ENCODE measurements around the gene ACTL7B.
"Not testable (repeated sequence)": the region's sequence is repeated elsewhere in the genome, so short reads cannot be mapped to it uniquely, and the experiment has no call there.

ACTL7B gene, protein sequence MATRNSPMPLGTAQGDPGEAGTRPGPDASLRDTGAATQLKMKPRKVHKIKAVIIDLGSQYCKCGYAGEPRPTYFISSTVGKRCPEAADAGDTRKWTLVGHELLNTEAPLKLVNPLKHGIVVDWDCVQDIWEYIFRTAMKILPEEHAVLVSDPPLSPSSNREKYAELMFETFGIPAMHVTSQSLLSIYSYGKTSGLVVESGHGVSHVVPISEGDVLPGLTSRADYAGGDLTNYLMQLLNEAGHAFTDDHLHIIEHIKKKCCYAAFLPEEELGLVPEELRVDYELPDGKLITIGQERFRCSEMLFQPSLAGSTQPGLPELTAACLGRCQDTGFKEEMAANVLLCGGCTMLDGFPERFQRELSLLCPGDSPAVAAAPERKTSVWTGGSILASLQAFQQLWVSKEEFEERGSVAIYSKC

DNA sequence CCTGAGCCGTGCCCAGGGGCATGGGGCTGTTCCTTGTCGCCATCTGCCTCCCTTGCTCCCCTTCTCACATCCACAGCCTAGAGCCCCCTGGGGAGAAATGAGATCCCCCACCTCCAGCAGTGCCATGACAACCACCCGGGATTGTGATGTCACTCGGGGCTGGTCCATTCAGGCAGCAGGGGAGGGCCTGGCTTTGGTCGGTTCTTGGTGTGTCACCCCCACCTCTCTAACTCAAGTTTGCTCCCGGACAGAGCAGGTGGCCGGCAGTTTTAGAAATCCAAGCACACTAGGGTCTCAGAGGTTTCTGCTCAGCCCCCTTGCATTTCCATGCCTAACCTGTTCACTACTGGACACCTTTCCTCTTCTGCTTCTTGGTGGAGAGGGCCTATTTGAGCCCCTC, at the start of gene ACTL7B:
Gene ACTL7B (minus strand): TSS at position 99 of the 400 bp plus-strand sequence. CDS start 56 bp downstream, at position 43.
- no peak for DNase-seq

GRCh38 chr9:108905494-108905893, 49.7 kb upstream of the ACTL7B start:
- DNase-seq = no peak

- no peak for DNase-seq
Measured at GRCh38 chr9:108904161-108904560, 48.4 kb upstream of the ACTL7B start.

- DNase-seq = no peak
Measured at GRCh38 chr9:108903420-108904103, 47.8 kb upstream of the ACTL7B start.

DNA sequence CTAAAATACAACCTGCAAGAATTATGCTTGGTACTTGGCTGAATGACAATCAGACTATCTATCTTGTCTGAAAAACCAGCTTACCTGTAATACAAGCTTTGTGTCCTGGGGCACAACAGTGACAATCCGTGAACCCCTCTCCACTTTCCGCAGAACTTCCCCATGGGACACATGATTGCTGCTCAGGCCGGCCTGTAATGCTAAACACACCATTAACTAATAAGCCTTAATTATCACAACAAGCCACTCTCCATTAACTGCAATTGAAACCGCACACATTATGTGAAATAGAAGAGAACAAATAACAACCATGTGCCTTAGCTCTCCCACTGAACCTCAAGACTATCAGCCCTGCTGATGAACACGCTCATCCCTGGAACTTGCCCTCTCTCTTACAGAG, 44.4 kb upstream of the ACTL7B start:
- no peak for DNase-seq

DNA sequence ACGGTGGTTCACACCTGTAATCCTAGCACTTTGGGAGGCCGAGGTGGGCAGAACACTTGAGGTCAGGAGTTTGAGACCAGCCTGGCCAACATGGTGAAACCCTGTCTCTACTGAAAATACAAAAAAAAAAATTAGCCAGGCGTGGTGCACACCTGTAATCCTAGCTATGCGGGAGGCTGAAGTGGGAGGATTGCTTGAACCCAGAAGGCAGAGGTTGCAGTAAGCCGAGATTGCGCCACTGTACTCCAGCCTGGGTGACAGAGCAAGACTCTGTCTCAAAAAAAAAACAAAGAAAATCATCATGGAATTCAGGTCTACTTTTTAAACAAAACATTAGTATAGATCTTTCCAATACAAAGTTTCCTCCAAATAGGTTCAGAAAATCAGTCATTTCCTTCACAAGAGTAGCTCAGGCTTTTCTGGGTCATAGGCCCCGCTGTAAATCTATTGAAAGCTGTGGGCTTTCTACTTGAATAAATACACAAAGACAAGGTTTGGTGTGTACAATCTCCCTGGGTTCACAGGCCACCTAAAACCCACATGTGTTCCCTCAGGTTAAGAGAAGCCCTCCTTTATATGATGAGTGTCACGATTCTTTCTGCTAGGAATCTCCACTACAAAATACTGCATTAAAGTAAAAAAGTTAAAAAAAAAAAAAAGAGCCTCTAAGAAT, 43.4 kb upstream of the ACTL7B start:
- DNase-seq = not testable (repeated sequence)

- DNase-seq = no peak
Measured at GRCh38 chr9:108897324-108898096, 41.7 kb upstream of the ACTL7B start.

DNA sequence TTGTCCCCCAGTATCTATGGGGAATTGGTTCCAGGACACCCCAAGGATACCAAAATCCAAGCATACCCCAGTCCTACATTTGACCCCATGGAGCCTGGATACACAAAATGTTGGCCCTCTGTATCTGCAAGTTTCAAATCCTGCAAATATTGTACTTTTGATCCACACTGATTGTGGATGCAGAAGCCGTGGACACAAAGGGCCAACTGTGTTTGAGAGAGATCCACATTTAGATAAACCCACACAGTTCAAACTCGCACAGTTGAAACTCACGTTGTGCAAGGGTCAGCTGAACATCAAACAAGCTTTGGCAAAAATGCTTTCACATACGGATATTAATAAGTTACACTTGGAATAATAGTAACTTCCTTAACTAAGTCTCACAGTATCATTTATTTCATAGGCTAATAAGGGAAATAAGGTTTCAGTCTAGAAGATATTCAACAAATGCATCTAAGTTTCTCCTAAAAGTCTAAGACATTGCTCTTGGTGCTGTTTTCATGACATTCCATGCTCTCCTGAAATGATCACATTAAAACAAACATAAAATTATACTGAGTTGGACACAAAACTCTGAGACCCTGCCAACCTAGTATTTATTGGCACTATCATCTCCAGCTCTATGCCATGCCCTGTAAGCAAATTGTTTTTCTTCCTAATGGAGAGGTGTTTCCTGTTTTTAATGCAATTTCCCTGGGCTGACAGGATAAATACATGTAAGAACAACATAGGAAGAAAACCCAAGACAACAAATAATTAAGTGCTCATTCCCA, 38.6 kb upstream of the ACTL7B start:
- no peak for DNase-seq

- DNase-seq = no peak
Measured at GRCh38 chr9:108889649-108890067, 33.9 kb upstream of the ACTL7B start.

- DNase-seq = not testable (repeated sequence)
Measured at GRCh38 chr9:108886594-108887271, 30.9 kb upstream of the ACTL7B start.

DNA sequence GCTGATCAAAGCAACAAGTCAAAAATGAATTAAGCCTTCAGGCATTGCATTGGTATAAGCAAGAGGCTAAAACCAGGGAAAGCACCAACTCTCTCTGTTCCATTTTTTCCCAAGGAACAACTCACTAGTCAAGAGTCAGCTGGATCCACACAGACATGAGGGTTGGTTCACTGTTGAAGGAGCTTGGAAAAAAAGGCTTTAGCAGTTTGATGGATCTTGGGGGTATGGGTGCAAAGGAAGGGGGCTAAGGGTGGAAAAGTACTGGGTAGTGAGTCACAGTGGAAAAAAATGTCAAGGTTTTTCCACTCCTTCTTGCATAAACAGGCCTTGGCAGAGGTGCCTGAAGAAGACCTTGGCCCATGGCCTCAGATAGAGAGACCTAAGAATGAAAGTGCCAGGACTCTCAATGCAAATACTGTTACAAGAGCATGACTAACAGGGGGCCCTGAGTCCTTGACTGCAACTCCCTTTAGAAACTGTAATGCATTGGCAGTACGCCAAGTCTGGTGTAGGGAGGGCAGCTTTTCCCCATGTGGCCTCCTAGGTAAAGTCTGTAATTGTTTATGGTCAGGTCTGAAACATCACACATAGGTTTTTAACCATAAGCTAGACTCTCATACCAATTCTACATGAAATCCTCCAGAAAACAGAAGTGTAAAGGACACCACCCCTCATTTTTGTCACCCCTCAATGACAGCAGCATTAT, 30.0 kb upstream of the ACTL7B start:
- no peak for DNase-seq

DNA sequence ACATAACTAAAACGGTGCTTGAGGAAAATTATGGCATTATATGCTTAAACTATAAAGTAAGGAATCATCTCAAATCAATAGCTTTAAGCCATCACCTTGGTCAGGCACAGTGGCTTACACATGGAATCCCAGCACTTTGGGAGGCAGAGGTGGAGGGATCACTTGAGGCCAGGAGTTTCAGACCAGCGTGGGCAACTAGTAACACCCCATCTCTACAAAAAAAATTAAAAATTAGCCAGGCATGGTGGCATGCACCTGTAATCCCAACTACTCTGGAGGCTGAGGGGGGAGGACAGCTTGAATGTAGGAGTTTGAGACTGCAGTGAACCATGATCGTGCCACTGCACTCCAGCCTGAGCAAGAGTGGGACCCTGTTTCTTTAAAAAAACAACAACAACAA, 28.9 kb upstream of the ACTL7B start:
- DNase-seq = no peak

DNA sequence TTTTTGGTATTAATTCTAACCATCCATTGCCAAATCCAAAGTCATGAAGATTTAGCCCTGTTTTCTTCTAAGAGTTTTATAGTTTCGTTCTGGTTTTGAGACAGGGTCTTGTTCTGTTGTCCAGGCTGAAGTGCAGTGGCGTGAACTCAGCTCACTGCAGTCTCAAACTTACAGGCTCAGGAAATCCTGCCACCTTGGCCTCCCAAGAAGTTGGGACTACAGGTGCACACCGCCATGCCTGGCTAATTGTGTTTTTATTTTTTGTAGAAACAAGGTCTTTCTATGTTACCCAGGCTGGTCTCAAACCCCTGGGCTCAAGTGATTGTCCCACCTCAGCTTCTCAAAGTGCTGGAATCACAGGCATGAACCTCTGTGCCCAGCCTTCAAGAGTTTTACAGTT, 27.3 kb upstream of the ACTL7B start:
- DNase-seq = no peak

DNA sequence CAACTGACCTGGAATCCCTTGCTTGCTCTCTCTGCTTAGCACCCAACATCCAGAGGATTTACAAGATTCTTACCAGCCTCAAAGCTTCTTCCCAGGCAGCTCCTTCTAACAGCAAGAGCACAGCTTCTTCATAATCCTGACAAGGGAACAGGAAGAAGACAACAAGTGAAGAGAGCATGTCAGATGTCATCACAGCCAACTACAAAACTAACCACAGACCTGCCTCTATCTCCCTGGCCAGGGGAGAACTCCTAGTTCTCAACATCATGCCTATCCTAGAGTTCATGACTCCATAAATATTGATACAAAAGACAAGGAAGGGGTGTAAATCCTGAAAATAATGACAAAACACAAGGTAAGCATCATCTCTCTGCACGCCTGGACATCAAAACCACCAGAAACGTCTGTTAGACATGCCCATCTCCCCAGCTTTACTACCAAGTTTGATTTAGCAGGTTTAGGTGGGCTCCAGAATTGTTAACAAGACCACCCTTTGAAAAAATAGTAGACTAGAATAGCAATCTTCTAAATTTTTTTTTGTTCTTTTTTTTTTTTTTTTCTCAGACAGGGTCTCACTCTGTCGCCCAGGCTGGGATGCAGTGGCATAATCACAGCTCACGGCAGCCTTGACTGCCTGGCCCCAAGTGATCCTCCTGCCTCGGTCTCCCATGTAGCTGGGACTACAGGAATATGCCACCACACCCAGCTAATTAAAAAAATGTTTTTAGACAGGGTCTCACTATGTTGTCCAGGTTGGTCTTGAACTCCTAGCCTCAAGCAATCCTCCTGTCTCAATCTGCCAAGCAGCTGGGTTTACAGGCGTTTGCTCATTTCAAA, 26.5 kb upstream of the ACTL7B start:
- DNase-seq = no peak

GRCh38 chr9:108880738-108881316, 25.0 kb upstream of the ACTL7B start:
- DNase-seq = no peak

DNA sequence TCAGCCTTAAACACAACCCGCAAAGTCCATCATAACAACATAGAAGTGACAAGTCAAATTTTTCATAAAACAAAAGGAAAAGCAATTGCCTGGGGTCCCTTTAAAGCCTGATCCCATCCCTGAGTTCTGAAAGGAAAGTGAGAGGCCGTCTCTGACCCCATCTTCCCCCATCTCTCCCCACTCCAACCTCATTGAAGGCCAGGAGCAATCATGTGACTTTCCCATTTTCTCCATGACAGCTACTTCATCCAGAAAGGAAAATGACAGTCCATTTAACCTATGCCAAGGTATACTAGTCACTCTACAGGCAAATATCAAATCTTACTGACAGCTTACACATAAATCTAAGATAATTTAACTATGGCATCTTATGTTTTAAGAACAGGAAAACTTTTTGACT, 21.7 kb upstream of the ACTL7B start:
- no peak for DNase-seq

DNA sequence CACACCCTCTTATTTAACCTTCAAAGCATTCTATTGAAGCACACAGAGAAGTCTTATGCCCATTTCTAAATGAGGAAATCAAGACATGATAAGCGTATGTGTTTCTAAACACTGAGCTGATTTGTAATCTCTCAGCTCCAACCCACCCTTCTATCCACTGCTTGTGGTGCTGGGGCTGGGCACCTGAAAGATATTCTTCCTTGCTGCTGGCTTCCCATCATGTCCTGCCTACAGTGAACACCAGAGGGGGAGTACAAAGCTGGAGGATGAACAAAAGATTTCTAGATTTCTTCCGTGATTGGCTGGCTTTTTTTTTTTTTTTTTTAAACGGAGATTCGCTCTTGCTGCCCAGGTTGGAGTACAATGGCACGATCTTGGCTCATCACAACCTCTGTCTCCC, 20.6 kb upstream of the ACTL7B start:
- no peak for DNase-seq

DNA sequence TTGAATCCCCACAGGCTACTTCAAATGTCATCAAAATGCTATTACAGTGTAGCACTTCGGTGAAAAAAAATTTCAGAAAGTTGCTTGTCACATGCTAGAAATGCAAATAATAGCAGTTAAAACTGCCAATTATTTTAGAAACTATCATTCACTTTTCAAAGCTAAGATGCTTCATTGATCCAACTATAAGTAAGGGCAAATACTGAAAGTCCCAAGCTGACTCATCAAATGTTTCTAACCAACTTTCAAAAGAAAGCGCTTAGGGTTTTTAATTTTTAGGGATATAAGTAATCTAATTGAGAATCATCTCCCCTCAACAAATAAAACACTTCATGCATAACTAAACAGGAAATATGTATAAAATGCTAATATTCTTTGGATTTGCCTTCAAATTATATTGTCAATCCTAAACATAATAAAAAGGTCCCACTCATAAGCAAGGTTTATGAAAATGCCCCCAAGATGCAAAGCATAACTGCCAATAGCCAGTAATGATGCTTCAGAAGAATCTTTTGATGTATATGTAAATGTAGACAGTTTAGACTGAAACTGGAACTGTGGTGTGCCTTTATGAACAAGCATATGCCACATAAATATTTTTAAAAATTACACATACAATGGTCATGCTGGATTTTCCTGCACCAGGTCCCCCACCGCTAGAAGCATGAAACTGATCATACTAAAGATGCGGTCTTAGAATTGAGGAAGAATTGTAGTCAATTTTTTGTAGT, 18.4 kb upstream of the ACTL7B start:
- DNase-seq = no peak
